Activated CD4-positive, alpha-beta T cell treated with anti-CD3 and anti-CD28 coated beads for 48 hours (primary cell): Measurements from ENCODE around the gene SPTBN1.
"Not testable (repeated sequence)": the region's sequence is repeated elsewhere in the genome, so short reads cannot be mapped to it uniquely, and the experiment has no call there.

Experiments
- DNase-seq: peaks from one replicate; pipeline ENCODE4 v3.0.0-alpha.2; 2020

Gene SPTBN1

DNA sequence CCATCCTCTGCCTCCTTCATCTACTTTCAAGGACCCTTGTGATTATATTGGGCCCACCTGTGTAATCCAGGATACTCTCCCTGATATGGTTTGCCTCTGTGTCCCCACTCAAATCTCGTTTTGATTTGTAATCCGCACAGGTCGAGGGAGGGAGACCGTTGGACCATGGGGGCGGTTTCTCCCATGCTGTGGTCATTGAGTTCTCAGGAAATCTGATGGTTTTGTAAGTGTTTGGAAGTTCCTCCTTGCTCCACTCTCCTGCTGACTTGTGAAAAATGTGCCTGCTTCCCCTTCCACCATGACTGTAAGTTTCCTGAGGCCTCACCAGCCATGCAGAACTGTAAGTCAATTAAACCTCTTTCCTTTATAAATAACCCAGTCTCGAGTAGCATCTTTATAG, 225.3 kb downstream of the SPTBN1 start:
- no peak for DNase-seq

GRCh38 chr2:54683596-54683995, 227.5 kb downstream of the SPTBN1 start:
- DNase-seq = no peak

- no peak for DNase-seq
These were observed 229.2 kb downstream of the SPTBN1 start for GRCh38 chr2:54685263-54685775.

DNA sequence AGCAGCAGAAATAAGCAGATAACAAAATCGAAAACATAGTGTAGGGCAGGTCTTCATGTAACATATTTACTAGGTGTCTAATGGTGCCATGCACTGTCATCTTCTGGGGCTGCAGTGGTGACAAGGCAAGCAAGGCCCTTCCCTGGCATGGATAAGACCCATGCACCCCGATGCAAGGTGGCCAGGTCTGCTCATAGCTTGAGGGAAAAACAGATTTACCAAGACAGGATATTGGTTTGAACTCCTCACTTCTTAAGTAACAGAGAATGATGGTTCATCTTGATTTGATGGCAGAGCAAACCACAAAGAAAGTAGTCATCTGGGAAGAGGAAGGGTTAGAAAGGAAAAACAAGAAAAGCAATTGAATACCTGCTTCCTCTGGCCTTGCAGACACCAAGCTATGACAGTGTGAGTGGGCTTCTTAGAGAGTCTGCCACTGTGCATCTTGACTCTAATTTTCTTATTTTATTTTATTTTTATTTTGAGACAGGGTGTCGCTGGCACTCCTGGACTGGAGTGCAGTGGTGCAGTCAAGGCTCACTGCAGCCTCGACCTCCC, 231.5 kb downstream of the SPTBN1 start:
- DNase-seq = no peak

GRCh38 chr2:54691445-54692135, 235.5 kb downstream of the SPTBN1 start:
- DNase-seq = no peak

- DNase-seq = no peak
These were observed 236.4 kb downstream of the SPTBN1 start for GRCh38 chr2:54692556-54692955.

- no peak for DNase-seq
These were observed 239.3 kb downstream of the SPTBN1 start for GRCh38 chr2:54695378-54695777.

- DNase-seq = no peak
These were observed 241.8 kb downstream of the SPTBN1 start for GRCh38 chr2:54697934-54698333.

DNA sequence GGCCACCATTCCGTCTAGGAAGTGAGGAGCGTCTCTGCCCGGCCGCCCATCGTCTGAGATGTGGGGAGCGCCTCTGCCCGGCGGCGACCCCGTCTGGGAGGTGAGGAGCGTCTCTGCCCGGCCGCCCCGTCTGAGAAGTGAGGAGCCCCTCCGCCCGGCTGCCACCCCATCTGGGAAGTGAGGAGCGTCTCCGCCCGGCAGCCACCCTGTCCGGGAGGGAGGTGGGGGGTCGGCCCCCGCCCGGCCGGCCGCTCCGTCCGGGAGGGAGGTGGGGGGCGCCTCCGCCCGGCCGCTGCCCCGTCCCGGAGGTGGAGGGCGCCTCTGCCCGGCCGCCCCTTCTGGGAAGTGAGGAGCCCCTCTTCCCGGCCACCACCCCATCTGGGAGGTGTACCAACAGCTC, 242.8 kb downstream of the SPTBN1 start:
- not testable (repeated sequence) for DNase-seq

- no peak for DNase-seq
These were observed 243.5 kb downstream of the SPTBN1 start for GRCh38 chr2:54699665-54700064.

GRCh38 chr2:54701029-54701428, 244.9 kb downstream of the SPTBN1 start:
- DNase-seq = no peak

- DNase-seq = no peak
These were observed 248.1 kb downstream of the SPTBN1 start for GRCh38 chr2:54704238-54704637.

- no peak for DNase-seq
These were observed 248.8 kb downstream of the SPTBN1 start for GRCh38 chr2:54704688-54705605.

GRCh38 chr2:54706622-54707021, 250.5 kb downstream of the SPTBN1 start:
- no peak for DNase-seq

- no peak for DNase-seq
These were observed 252.6 kb downstream of the SPTBN1 start for GRCh38 chr2:54708584-54709335.

GRCh38 chr2:54709336-54709809, 253.2 kb downstream of the SPTBN1 start:
- no peak for DNase-seq

- no peak for DNase-seq
These were observed 254.1 kb downstream of the SPTBN1 start for GRCh38 chr2:54710216-54710615.

DNA sequence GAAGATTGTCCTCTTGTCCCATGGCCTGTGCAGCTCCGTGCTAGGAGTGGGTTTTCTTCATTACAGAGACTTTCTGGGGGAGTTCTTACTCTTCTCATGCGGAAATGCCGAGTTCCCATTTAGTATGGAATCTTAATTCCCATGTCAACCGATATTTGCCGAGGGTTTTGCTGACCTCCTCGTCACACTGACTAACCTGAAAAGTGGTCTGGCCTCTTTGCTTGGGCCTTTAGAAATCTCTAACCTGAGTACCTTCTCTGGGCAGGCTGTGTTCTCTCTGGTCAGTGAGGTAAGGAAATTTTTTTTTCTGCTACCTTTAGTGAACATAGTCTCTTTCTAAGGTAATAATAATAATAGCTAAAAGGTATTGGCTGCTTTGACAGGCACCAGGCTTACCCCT, 256.4 kb downstream of the SPTBN1 start:
- DNase-seq = no peak

DNA sequence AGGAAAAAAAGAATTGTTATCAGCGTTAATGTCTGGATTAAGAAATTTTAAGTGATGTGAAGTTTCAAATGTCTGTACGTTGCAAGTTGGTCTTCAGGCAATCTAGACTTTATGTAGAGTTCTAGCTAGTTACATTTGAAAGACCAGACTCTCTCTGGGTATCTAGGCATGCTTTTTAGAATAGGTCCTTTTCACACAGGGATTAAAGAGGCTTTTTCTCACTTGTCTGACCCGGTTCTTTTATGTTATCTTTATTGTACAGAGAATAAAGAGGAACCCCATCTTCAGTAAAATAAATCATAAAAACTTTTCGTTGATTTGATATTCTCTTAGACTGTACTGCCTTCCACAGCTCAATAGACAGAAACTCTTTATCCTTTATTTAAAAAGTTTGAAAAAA, 258.9 kb downstream of the SPTBN1 start:
- no peak for DNase-seq

- DNase-seq = no peak
These were observed 260.2 kb downstream of the SPTBN1 start for GRCh38 chr2:54716375-54716774.

DNA sequence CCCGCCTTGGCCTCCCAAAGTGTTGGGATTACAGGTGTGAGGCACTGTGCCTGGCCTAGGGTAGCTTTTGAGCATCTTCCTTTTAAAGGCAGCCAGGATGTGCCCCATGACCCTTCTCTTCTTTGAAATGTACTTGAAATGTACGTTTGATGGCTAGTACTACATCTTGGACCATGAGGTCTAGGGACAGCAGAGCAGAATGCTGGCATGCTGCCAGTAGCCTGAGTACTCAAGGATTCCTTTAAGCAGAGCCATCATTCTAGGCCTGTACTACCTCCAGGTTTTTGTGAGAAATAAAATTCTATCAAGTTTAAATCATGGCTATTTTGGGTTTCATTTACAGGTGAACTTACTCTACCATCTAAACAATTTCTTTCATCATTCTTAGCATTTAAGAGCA, 264.4 kb downstream of the SPTBN1 start:
- DNase-seq = no peak
